ENCODE measurements around the gene KCNK18.

KCNK18 gene

GRCh38 chr10:117216611-117217195, 19.4 kb downstream of the KCNK18 start:
- TF ChIP-seq CTCF (IDR thresholded peaks at IDR 0.05; ENCODE audit: extremely low read depth, insufficient read depth, missing control alignments) = peak; percentile 100
- DNase-seq (ENCODE audit: low spot score) = peak; percentile 90
- in situ Hi-C loops (cut with MboI; ENCODE audit: low pct_unique_long_range_greater_than_20kb, low sequenced_read_pairs, unreplicated experiment) = loop anchor here (25.0 kb wide), 1 partner anchor 221 kb away; no protein-coding TSS in a partner anchor

- peak; percentile 49 for DNase-seq (ENCODE audit: low spot score)
- no peak for TF ChIP-seq CTCF (IDR thresholded peaks at IDR 0.05; ENCODE audit: extremely low read depth, insufficient read depth, missing control alignments)
- in situ Hi-C loops (cut with MboI; ENCODE audit: low pct_unique_long_range_greater_than_20kb, low sequenced_read_pairs, unreplicated experiment) = loop anchor here (25.0 kb wide), 1 partner anchor 220 kb away; no protein-coding TSS in a partner anchor
These were observed 20.0 kb downstream of the KCNK18 start for GRCh38 chr10:117217196-117217761.

- no peak for TF ChIP-seq CTCF (IDR thresholded peaks at IDR 0.05; ENCODE audit: extremely low read depth, insufficient read depth, missing control alignments)
- no peak for DNase-seq (ENCODE audit: low spot score)
- in situ Hi-C loops (cut with MboI; ENCODE audit: low pct_unique_long_range_greater_than_20kb, low sequenced_read_pairs, unreplicated experiment) = loop anchor here (25.0 kb wide), 1 partner anchor 219 kb away; no protein-coding TSS in a partner anchor
These were observed 21.4 kb downstream of the KCNK18 start for GRCh38 chr10:117218654-117219053.

GRCh38 chr10:117221156-117221711, 23.9 kb downstream of the KCNK18 start:
- no peak for DNase-seq (ENCODE audit: low spot score)
- no peak for TF ChIP-seq CTCF (IDR thresholded peaks at IDR 0.05; ENCODE audit: extremely low read depth, insufficient read depth, missing control alignments)
- in situ Hi-C loops (cut with MboI; ENCODE audit: low pct_unique_long_range_greater_than_20kb, low sequenced_read_pairs, unreplicated experiment) = loop anchor here (10.0 to 25.0 kb wide), 2 partner anchors 94 to 216 kb away; no protein-coding TSS in a partner anchor

- in situ Hi-C loops (cut with MboI; ENCODE audit: low pct_unique_long_range_greater_than_20kb, low sequenced_read_pairs, unreplicated experiment) = loop anchor here (10.0 to 25.0 kb wide), 2 partner anchors 92 to 215 kb away; no protein-coding TSS in a partner anchor
- no peak for DNase-seq (ENCODE audit: low spot score)
- TF ChIP-seq CTCF (IDR thresholded peaks at IDR 0.05; ENCODE audit: extremely low read depth, insufficient read depth, missing control alignments) = no peak
These were observed 25.3 kb downstream of the KCNK18 start for GRCh38 chr10:117222552-117222951.

GRCh38 chr10:117222976-117223692, 25.8 kb downstream of the KCNK18 start:
- no peak for DNase-seq (ENCODE audit: low spot score)
- no peak for TF ChIP-seq CTCF (IDR thresholded peaks at IDR 0.05; ENCODE audit: extremely low read depth, insufficient read depth, missing control alignments)
- in situ Hi-C loops (cut with MboI; ENCODE audit: low pct_unique_long_range_greater_than_20kb, low sequenced_read_pairs, unreplicated experiment) = loop anchor here (10.0 to 25.0 kb wide), 2 partner anchors 92 to 214 kb away; no protein-coding TSS in a partner anchor
